Esophagus muscularis mucosa (tissue), 4 donors: Measurements from ENCODE around the gene MCF2. TPM values are rescaled to one million over a fixed set of nuclear protein-coding genes. Genes with fewer than 3 reads are reported as not detected.

ENCODE experiments used
- DNase-seq: peaks from one replicate; pipeline ENCODE4 v3.0.0-alpha.2; 2017; ENCODE audit errors: extremely low spot score
- H3K27ac ChIP-seq, 4 donors: fragments of 200-600 bp; sonication (generic); replicated peaks in 1 of 4; 1 replicate in 3 of 4; 2 replicates in 1 of 4; pipeline ENCODE4 v1.5.1; 2016 to 2019; ENCODE audit warnings: mild to moderate bottlenecking in 1 of 4
- H3K27me3 ChIP-seq, 4 donors: fragments of 200-600 bp; sonication (generic); one replicate each; pipeline versions ENCODE4 v1.5.1 to v1.6.0; 2016 to 2019
- H3K36me3 ChIP-seq, 4 donors: fragments of 200-600 bp; sonication (generic); one replicate each; pipeline ENCODE4 v1.5.1; 2016 to 2019
- H3K4me1 ChIP-seq, 4 donors: fragments of 200-600 bp; sonication (generic); one replicate each; pipeline ENCODE4 v1.5.1; 2016 to 2019
- H3K4me3 ChIP-seq, 4 donors: fragments of 200-600 bp; sonication (generic); 1 replicate in 2 of 4; 2 replicates in 2 of 4; pipeline ENCODE4 v1.5.1; 2016 to 2019; ENCODE audit warnings: mild to moderate bottlenecking in 4 of 4, moderate library complexity in 1 of 4
- H3K9me3 ChIP-seq, 4 donors: fragments of 200-600 bp; sonication (generic); 1 replicate in 3 of 4; 2 replicates in 1 of 4; pipeline ENCODE4 v1.5.1; 2016 to 2019
- EP300 ChIP-seq: sonication (generic); formaldehyde crosslinking; IDR thresholded peaks from one replicate; pipeline ENCODE4 v1.6.1; 2017; ENCODE audit warnings: antibody characterized with exemption
- POLR2A ChIP-seq: fragments of 450-650 bp; IDR thresholded peaks from one replicate; pipeline ENCODE4 v1.6.1; 2017; ENCODE audit warnings: antibody characterized with exemption, moderate library complexity, mild to moderate bottlenecking, low read depth
- POLR2AphosphoS5 ChIP-seq, 2 donors: sonication (generic); formaldehyde crosslinking; IDR thresholded peaks; one replicate each; pipeline ENCODE4 v1.6.1; 2017; ENCODE audit warnings: antibody characterized with exemption in 2 of 2
- WGBS: methylation state at CpG from one replicate; pipeline ENCODE4 v1.1.5; 2018; 5-methylcytosine and 5-hydroxymethylcytosine counted together
- intact Hi-C: fragments of 100-400 bp; cut with DNase I; formaldehyde crosslinking; loops from one replicate; pipeline ENCODE4 v1.15.1; 2023
- total RNA-seq, 4 donors: library from RNA; depleted of rRNA; stranded (reverse); fragments of >200 nt; gene quantifications; one replicate each; pipeline versions ENCODE4 v1.1.0 to v1.2.1, GENCODE V29; 2016
- TF ChIP-seq, protein P1 (sequence below), 3 experiments: fragments of 200-600 bp in 2 of 3; fragments of 450-650 bp in 1 of 3; sonication (generic) in 2 of 3; IDR thresholded peaks; one replicate each; pipeline ENCODE4 v1.5.1; 2017 to 2019; ENCODE audit warnings: antibody characterized with exemption in 3 of 3, mild to moderate bottlenecking in 2 of 3, moderate library complexity in 1 of 3

The MCF2 gene
- total RNA-seq, 4 donors from 2014 or later = 0.33 to 0.83 (median 0.39) TPM; not detected in 1

DNA sequence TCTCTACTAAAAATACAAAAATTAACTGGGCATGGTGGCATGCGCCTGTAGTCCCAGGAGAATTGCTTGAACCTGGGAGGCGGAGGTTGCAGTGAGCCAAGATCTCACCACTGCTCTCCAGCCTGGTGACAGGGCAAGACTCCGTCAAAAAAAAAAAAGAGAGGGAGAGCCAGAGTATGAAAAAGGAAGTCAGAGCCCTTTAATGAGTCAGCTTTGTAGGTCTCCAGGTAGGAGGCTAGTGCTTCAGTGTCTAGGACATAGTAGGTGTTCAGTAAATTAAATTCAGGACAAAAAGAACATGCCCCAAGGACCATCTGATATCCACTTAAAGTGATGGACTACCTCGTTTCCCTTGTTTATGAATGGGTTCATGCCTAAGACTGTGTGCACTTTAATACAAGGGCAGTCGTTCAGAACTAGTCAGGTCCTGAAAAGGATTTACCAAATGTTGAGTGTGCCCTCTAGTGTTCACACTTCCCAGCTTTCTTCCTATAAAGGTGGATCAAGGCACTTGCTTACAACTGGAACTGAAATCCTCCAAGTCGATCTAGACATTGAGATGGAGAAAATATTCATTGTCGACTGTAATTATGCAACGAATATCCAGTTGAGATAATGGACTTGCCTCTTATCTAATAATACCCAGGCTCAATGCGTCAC is 148.5 kb downstream of the MCF2 start:
- no peak for DNase-seq
- no peak overlapping the region for H3K27ac ChIP-seq
- 36% methylated on average over 9 of the region's 9 CpGs for WGBS
- H3K36me3 ChIP-seq = no peaks in the 10 kb centered on the region
- H3K27me3 ChIP-seq = peaks cover 0 to 7% (median 0%) of the 10 kb centered on the region in 4 donors
- H3K9me3 ChIP-seq = no peaks in the 10 kb centered on the region
- no peaks in the 10 kb centered on the region for H3K4me1 ChIP-seq
- no peak overlapping the region for H3K4me3 ChIP-seq
- intact Hi-C loops = loop anchor here (5.0 kb wide), 1 partner anchor 787 kb away; no protein-coding TSS in a partner anchor
- TF ChIP-seq POLR2A (no peak), POLR2AphosphoS5 (IDR thresholded peaks at IDR 0.05) (no peak), EP300 (no peak)
- TF ChIP-seq, protein P1, sequence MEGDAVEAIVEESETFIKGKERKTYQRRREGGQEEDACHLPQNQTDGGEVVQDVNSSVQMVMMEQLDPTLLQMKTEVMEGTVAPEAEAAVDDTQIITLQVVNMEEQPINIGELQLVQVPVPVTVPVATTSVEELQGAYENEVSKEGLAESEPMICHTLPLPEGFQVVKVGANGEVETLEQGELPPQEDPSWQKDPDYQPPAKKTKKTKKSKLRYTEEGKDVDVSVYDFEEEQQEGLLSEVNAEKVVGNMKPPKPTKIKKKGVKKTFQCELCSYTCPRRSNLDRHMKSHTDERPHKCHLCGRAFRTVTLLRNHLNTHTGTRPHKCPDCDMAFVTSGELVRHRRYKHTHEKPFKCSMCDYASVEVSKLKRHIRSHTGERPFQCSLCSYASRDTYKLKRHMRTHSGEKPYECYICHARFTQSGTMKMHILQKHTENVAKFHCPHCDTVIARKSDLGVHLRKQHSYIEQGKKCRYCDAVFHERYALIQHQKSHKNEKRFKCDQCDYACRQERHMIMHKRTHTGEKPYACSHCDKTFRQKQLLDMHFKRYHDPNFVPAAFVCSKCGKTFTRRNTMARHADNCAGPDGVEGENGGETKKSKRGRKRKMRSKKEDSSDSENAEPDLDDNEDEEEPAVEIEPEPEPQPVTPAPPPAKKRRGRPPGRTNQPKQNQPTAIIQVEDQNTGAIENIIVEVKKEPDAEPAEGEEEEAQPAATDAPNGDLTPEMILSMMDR (IDR thresholded peaks at IDR 0.05) = peak; percentile 28 to 44 (median 34)

DNA sequence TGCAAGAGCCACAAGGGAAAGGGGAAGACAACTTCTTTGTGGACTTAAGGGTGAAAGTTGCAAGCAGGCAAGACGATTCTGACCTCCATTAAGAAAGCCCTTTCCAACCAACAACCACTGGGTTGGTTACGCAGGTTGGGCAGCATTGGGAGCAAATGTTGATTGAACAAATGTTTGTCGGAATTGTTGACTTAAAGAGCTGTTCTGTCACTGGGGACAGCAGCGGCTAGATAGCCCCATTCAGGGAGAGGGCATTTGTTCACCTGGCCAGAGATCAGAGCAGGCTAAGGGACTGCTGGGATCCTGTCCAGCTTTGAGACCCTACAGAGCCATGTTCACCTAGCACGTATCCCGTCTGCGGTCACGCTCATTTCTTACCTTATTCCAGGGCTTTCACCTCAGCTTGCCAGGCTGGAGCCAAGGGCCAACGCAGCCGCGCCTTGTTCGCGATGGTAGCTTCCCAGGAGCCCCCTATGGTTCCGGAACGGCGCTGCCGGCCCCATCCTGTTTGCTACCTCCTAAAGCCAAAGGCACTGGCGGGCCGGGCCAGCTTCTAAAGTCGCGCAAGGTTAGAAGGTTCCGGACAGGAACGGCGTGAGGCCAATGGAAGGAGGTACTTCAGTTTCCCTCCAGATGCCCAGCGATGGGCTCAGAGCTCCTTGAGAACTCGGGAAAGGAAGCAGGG is 152.8 kb downstream of the MCF2 start:
- no peak overlapping the region for H3K4me3 ChIP-seq
- intact Hi-C loops = loop anchor here (5.0 kb wide), 1 partner anchor 783 kb away; no protein-coding TSS in a partner anchor
- no peaks in the 10 kb centered on the region for H3K27me3 ChIP-seq
- no peaks in the 10 kb centered on the region for H3K4me1 ChIP-seq
- H3K9me3 ChIP-seq = no peaks in the 10 kb centered on the region
- WGBS = 74% methylated on average over 26 of the region's 26 CpGs
- H3K36me3 ChIP-seq = no peaks in the 10 kb centered on the region
- TF ChIP-seq, protein P1 (IDR thresholded peaks at IDR 0.05) = no peak
- TF ChIP-seq POLR2AphosphoS5 (IDR thresholded peaks at IDR 0.05) (no peak), POLR2A (no peak), EP300 (no peak)
- no peak for DNase-seq
- no peak overlapping the region for H3K27ac ChIP-seq

DNA sequence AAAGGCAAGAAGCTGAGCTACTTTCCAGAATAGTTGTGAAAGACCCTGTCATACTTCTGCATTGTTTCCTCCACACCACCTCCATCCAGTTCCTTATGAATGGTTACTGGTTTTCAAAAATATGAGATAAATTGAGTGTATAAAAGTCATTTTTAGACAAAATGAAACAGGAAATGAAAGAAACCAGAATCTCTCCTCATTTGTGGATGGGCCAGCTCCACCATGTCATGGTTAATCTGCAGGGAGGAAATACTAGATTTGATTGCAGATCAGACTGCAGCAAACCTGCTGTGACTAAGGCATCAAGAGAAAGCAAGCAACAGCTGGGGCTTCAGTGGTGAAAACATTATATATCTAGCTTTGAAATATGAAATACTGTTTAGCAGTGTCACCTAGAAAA is 153.6 kb downstream of the MCF2 start:
- no peaks in the 10 kb centered on the region for H3K9me3 ChIP-seq
- intact Hi-C loops = no loop called here
- TF ChIP-seq POLR2A (no peak), POLR2AphosphoS5 (IDR thresholded peaks at IDR 0.05) (no peak), EP300 (no peak)
- TF ChIP-seq, protein P1 (IDR thresholded peaks at IDR 0.05) = no peak
- H3K27me3 ChIP-seq = no peaks in the 10 kb centered on the region
- H3K36me3 ChIP-seq = no peaks in the 10 kb centered on the region
- DNase-seq = no peak
- no peak overlapping the region for H3K27ac ChIP-seq
- H3K4me3 ChIP-seq = no peak overlapping the region
- H3K4me1 ChIP-seq = no peaks in the 10 kb centered on the region

DNA sequence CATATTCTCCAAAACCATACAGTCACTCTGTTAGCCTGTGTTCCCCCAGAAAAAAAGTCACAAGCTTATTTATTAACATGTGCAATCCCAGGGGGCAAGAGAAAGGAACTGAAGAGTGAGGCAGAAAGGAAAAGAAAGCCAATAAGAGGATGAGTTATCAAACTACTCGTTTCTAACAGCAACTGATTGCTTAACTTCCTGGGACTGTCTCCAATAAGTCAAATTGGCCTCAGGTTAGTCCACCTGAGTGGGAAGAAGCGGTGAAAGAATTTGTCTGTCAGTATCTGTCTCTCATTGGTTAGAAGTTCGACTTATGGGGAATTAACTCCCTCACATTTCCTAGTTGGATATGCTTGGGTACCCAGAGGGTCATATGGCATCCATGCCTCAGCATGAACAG is 163.4 kb downstream of the MCF2 start:
- Histone ChIP-seq H3K27me3 (no peaks in the 10 kb centered on the region), H3K27ac (no peak overlapping the region), H3K4me1 (no peaks in the 10 kb centered on the region), H3K9me3 (no peaks in the 10 kb centered on the region), H3K4me3 (no peak overlapping the region), H3K36me3 (no peaks in the 10 kb centered on the region)
- intact Hi-C loops = no loop called here
- TF ChIP-seq POLR2A (no peak), EP300 (no peak), POLR2AphosphoS5 (IDR thresholded peaks at IDR 0.05) (no peak)
- TF ChIP-seq, protein P1 (IDR thresholded peaks at IDR 0.05) = no peak
- no peak for DNase-seq
- 61% methylated on average over 3 of the region's 3 CpGs for WGBS
